NCI-H1092 treated with DMSO at 0.1 percent for 48 hours (cell line): ENCODE results near the gene DTX3.
"Not testable (repeated sequence)": the region's sequence is repeated elsewhere in the genome, so short reads cannot be mapped to it uniquely, and the experiment has no call there.

Source experiments
- DNase-seq: peaks from one replicate; lab custom pipeline; 2025; lab: John Stamatoyannopoulos, UW

The DTX3 gene

DNA sequence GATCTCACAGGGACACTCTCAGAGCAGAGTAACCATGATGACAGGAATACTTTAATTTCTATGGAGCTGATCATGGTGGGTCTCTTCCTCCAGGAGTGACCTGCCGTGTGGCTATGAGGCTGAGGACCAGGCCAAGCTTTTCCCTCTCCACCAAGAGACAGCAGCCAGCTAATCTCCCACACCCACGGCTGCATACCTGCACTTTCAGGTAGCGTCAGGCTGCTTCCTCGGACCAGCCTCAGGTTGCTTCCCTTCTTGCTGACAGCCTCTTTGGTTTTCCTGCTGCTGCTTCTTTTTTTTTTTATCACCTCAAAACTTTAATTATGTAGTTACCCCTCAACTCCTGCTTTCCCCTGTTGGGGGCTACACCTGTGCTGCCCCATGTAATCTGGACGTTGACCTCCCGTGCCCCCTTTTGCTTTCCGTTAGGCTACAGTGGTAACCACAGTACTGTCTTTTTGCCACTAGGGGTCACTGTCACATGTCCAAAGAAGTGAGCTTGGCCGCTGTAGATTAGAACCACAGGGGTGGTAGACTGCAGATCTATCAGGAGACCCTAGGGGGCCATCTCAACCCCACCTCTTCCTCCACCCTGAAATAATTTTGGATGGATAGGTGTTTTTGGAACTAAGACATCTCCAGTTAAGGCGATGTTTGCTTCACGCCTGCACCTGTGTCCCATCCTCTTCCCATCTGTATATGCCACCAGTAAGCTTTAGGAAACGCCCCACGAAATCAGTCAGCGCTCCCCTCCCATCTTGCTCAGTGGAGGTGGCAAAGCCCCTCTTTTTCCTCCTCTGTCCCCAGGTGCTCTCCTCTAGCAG is 21.4 kb upstream of the DTX3 start:
- peak; percentile 74 for DNase-seq

- DNase-seq = no peak
Measured at GRCh38 chr12:57584050-57584449, 20.6 kb upstream of the DTX3 start.

DNA sequence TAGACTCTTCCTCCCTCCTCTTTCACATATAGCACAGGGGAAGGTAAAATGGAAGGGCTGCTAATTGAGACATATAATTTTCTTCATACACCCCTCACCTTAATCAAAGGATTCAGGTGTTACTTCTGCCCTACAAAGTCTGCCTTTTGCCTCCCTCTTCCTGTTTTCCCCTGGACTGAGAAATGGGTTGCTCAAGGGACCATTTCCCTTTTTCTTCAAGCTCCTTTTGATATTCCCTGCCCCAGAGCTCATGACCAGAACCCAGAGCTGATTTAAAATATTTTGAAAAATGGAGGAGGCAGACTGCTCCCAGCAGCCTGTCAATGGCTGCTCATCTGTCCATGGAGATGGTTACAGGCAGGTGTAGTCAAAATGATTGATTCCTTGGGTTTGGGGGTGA is 19.9 kb upstream of the DTX3 start:
- DNase-seq = no peak

- DNase-seq = no peak
Measured at GRCh38 chr12:57585156-57585555, 19.5 kb upstream of the DTX3 start.

GRCh38 chr12:57586128-57586527 is 18.5 kb upstream of the DTX3 start:
- no peak for DNase-seq

- DNase-seq = no peak
Measured at GRCh38 chr12:57586832-57587429, 17.7 kb upstream of the DTX3 start.

DNA sequence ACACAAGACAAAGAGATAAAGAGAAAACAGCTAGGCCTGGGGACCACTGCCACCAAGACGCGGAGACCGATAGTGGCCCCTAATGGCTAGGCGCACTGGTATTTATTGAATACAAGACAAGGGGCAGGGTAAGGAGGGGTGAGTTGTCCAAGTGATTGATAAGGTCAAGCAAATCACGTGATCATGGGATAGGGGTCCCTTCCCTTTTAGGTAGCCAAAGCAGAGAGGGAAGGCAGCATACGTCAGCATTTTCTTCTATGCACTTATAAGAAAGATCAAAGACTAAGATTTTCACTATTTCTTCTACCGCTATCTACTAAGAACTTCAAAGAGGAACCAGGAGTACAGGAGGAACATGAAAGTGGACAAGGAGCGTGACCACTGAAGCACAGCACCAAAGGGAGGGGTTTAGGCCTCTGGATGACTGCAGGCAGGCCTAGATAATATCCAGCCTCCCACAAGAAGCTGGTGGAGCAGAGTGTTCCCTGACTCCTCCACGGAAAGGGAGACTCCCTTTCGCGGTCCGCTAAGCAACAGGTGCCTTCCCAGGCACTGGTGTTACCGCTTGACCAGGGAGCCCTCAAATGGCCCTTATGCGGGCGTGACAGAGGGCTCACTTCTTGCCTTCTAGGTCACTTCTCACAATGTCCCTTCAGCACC is 15.5 kb upstream of the DTX3 start:
- not testable (repeated sequence) for DNase-seq

DNA sequence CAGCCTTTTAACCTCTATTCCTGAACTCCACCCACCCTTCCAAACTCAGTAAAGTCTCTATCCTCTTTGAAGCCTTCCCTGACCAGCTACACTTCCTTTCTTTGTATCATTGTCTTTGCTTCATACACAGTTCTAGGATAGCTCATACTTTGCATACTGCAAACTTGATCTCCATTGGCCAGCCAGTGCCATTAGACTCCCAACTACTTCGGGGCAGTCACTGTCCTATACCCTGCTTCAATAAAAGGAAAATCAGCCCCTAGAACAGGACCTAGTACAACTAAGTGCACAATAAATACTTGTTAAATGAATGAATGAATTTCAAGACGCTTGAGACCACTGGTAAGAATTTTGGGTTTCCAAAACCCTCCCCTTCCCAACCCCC is 14.2 kb upstream of the DTX3 start:
- DNase-seq = no peak

DNA sequence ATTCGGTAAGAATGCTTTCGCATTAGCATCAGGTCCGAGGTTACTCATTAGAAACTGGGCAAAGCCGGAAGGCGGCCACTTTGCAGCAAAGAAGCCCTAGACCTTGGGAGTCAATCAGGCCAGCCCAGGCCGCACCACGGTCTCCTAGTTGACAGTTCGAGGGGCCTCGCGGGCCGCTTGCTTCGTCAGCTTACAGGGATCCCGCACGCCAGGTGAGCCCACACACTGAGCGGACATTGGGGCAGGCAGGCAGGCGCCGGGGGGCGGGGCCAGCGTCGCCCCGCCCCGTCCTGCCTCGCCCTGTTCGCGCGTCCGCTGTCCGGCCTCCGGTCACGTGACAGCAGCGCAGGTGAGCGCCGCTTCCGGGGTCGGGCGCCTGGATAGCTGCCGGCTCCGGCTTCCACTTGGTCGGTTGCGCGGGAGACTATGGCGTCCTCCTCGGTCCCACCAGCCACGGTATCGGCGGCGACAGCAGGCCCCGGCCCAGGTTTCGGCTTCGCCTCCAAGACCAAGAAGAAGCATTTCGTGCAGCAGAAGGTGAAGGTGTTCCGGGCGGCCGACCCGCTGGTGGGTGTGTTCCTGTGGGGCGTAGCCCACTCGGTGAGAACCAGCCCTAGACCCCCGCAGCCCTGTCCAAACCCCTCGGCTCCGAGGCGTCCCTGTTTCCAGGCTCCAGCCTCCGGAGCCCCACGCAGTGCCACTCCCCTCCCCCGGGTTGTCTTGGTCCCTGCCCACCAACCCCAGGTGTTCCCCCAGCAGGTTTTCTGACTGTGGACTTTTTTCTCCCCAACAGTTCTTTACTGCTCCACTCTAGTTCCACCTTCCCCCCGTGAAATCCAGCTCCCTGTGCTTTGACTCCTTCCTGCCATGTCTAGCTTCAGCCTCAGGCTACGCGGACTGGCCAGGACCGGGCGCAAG is 13.5 kb upstream of the DTX3 start, which contains the start of gene PIP4K2C:
Gene PIP4K2C, plus strand, starts transcription at position 329 of the 918 bp plus-strand sequence. Its CDS starts 98 bp downstream, at position 427.
- peak; percentile 58 for DNase-seq

DNA sequence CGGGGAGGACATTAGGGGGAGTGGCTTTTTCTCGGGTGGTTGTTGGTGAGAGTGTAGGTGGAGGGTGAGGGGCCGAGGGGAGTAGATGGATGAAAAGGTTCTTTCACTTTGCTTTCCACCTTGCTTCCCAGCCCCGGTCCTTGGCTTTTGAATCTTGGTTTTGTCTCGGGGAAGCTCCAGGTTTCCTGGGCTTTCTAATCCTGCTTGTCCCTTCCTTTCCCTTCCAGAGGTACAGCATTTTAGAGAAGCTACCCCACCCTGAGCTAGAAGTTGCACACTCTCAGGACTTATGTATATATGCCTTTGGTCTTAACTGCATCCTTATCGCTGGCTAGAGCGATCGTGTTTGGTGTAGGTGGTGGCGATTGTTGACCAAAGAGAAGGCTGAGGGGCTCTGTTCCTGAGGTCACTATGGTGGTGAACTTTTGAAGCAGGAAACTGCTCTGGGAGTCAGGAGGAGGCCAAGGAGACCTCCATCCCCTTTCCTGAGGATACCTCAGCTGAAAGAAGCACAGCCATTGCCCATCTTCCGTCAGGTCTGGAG is 12.8 kb upstream of the DTX3 start:
- no peak for DNase-seq

GRCh38 chr12:57592551-57593165 is 12.0 kb upstream of the DTX3 start:
- DNase-seq = no peak

DNA sequence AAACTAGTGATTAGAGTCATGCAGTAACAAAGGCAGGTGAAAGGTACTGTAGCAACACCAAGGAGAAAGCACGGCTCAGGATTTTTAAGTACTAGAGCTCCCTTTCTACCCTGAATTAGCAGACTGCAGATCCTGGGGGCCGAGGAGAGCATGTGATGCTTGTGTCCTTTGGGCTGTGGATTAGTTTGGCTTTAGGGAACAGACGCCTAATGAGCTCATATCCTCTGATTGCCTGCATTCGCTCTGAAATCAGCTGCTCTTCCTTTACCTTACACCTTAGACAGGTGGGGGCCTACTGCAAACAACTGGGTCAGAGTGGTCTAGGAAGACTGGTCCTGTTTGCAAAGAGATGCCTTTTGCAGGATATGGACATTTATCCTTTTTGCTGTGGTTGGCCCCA is 11.4 kb upstream of the DTX3 start:
- no peak for DNase-seq

DNA sequence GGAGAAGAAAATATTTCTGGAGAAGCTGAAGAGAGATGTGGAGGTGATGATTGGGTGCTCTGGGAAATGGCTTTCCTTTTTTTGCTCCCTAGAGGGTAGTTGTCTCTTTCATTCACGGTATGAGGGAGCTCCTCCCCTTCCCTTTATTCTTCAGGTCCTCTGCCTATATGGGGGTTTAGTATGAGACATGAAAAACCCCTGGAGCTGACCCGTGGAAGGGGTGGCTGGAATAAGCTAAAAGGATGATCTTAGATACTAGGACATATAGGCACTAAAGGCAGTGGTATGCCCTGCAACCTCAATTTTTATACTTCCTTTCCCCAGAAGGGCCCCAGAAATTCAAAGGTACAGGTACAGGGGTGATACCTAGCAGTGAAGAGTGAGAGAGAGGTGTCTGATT is 4.2 kb upstream of the DTX3 start:
- DNase-seq = no peak

DNA sequence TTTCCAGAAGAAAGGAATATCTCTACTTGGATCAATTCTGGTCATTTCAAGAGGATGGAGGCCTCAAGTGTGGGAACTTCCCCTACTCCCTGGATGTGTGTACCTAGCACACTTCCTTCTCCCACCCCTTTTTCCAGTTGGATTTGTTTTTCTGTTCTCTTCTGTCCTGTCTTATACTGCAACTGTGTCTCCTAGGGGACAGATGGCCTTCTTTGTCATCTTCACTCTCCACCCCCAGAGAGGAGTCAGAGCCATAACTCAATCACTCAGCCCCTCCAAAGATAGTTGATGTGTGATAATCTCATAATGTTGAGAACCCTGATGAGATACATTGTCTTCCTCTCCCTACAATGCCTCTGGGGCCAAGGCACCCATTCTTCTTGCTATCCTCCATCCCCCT is 2.1 kb upstream of the DTX3 start:
- no peak for DNase-seq

DNA sequence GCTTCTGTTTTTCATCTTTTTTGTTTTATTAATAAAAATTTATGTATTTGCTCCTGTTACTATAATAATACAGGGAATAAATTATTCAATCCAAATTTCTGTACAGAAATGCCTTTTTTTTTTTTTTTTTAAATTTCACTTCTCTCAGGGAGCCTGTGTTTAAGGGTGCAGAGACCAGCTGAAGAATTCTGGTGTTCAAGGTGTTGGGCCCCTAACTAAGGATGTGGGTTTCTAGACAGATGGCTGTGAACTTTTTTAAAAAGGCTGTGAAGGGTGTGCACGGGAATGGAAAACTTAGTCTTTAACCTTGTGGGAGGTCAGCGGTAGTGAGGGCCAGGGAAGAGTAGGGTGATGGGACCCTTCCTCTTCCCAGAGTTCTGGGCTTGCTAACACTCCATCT is 1.3 kb upstream of the DTX3 start:
- no peak for DNase-seq

GRCh38 chr12:57603815-57604453 is 690 bp upstream of the DTX3 start:
- DNase-seq = no peak

DNA sequence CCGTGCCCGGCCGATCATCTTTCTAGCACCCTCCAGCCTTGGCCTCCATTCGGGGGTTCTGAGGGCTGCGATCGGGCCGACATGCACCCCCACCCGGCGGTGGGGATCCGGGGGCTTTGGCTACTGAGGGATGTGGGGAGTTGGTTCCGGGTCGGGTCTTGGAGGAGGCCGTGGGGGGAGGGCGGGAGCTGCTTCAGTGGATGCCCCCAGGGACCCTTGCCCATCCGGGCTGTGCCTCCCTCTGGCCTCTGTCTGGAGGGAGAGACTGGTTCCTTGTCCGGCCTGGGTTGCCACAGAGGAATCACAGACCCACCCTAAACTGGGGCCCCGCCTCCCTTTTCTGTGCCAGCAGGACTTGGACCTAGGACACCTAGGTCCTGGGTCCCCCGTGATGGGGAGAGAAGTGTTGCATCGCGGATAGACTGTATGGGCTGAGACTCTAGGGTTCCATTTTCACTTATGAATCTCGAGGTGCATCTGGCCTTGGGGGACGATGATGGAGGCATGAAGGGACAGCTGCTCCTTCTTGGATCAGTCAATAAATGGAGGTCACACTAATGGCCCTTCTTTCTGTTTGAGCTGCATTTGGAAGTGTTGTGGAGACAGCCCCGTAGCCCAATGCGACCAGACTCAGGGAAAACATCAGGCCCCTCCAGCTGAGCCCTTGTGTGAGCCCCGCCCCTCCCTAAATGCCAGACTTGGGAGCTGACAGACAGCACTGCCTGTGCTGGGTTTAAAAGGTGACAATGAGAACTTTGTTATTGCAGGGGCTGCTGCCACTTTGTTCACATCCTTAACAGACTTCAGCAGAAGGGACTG is 577 bp downstream of the DTX3 start:
- DNase-seq = no peak

DNA sequence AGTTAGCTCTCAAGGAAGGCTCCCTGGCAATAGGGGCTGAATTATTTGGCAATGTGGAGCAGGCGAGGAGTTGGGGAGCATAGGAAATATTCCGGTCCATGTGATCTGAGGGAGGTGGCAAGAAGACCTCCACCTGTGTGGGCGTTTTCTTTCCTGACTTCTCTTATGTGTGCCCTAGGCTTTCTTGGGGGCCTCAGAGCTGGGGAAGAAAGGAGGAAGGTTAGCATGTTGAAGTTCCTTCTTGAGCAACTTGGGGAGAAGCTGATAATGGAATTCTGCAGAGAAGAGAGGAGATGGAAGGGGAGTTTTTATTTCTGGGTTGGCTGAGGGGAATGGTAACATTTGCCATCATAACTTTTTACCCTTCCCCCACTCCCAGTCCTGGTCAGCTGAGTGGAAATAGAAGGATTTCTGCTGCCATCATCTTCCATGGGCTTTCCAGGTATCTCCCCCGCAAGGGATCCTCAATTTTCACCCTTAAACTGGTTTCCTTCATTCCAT is 1.2 kb downstream of the DTX3 start:
- no peak for DNase-seq

DNA sequence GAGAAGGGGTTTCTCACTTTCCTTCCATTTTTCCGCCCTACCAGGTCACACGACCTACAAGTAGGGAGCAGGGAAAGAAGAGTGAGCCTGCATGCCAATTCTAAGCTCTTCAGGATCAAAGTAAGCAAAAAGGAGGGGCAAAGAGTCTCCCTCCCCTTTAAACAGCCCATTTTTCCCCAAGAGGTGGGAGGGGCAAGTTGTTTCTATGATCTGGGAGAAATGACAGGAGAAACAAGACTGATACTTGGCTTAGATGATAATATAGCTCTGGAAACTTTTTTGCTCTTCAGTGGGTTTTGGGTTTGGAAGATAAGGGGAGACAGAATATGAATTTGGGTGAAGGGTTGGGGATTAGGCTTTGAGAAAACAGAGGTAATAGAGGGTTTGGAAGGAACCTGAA is 1.8 kb downstream of the DTX3 start:
- no peak for DNase-seq

- no peak for DNase-seq
Measured at GRCh38 chr12:57606821-57607220, 2.2 kb downstream of the DTX3 start.
